Mammary epithelial cell (primary cell): ENCODE results near the gene MAP3K19.

ENCODE experiments used
- CTCF ChIP-seq, 2 donors: IDR thresholded peaks in 1 of 2; conservative IDR thresholded peaks in 1 of 2; 2 replicates each; pipeline ENCODE4 v1.5.1; 2011 to 2012; ENCODE audit warnings: inconsistent platforms in 2 of 2, low read length in 2 of 2, mild to moderate bottlenecking in 2 of 2, control low read depth in 1 of 2, low read depth in 1 of 2; ENCODE audit not compliant: insufficient read depth in 1 of 2; ENCODE audit errors: extremely low read depth in 1 of 2
- EZH2 ChIP-seq: IDR thresholded peaks from 2 replicates; pipeline ENCODE4 v1.6.1; 2012; ENCODE audit warnings: low read length, inconsistent platforms, borderline replicate concordance

DNA sequence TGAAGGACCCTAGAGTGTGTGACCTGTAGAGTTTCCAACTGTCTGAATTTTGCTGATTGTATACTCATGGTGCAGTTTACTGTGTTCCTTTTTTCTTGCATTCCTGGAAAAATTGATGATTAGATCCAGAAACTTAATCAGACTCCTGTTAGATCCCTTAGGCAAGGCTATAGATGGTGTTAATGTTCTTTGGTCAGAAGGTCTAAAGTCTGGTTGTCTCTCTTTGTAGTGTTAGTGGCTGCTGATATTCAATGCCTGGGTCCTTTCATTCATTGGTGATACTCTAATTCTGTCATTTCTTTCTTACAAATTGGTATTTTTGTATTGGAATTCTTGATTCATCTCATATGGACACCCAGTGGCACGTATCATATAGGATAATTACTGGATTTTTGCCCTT, 122.3 kb downstream of the MAP3K19 start:
- TF ChIP-seq CTCF (conservative IDR thresholded peaks at IDR 0.05 in 1 of 2, IDR thresholded peaks at IDR 0.05 in 1 of 2; ENCODE audit: extremely low read depth in 1 of 2, insufficient read depth in 1 of 2, low read depth in 1 of 2, low read length in 2 of 2) (no peak), EZH2 (no peak)
